Spinal cord (tissue), 10 donors: Measurements from ENCODE around the gene PPP1R3F. TPM values are rescaled to one million over a fixed set of nuclear protein-coding genes. Genes with fewer than 3 reads are reported as not detected.

Experiments
- DNase-seq, 6 donors: peaks; one replicate each; pipeline versions ENCODE4 v3.0.0 to v3.0.0-alpha.2; 2013 to 2015; ENCODE audit warnings: low spot score in 6 of 6, low read depth in 4 of 6
- H3K27ac ChIP-seq: one replicate; pipeline ENCODE4 v1.5.1; 2013; ENCODE audit warnings: low read depth, low read length, control low read depth
- H3K27me3 ChIP-seq: one replicate; pipeline ENCODE4 v1.6.1; 2013; ENCODE audit warnings: low read length; ENCODE audit not compliant: control insufficient read depth, insufficient read depth
- H3K36me3 ChIP-seq: one replicate; pipeline ENCODE4 v1.6.1; 2013; ENCODE audit warnings: low read length; ENCODE audit not compliant: control insufficient read depth, insufficient read depth
- H3K4me1 ChIP-seq: one replicate; pipeline ENCODE4 v1.6.1; 2013; ENCODE audit warnings: low read length; ENCODE audit not compliant: control insufficient read depth, insufficient read depth
- H3K4me3 ChIP-seq: one replicate; pipeline ENCODE4 v1.5.1; 2013; ENCODE audit warnings: low read depth, low read length, control low read depth
- H3K9me3 ChIP-seq: one replicate; pipeline ENCODE4 v1.6.1; 2013; ENCODE audit warnings: low read length; ENCODE audit not compliant: control insufficient read depth, insufficient read depth
- WGBS: methylation state at CpG from one replicate; pipeline ENCODE4 v1.1.5; 2013; ENCODE audit warnings: missing lambda C conversion rate; ENCODE audit not compliant: insufficient coverage; 5-methylcytosine and 5-hydroxymethylcytosine counted together
- polyA plus RNA-seq, 2 donors: library from polyadenylated mRNA; unstranded; fragments of 120-200 nt; gene quantifications; one replicate each; pipeline ENCODE4 v1.2.1, GENCODE V29; 2013; ENCODE audit not compliant: insufficient read length in 2 of 2
- total RNA-seq, 2 donors: library from RNA; depleted of rRNA in 1 of 2; stranded (reverse); fragments of 120-200 nt in 1 of 2; fragments of >200 nt in 1 of 2; gene quantifications; one replicate each; pipeline versions ENCODE4 v1.2.3 to v1.2.4, GENCODE V29; 2013 to 2014
- donor health status: healthy.

Gene PPP1R3F
- total and polyA plus RNA-seq, 4 donors, result 13.3 to 25.1 (median 18.8) TPM

DNA sequence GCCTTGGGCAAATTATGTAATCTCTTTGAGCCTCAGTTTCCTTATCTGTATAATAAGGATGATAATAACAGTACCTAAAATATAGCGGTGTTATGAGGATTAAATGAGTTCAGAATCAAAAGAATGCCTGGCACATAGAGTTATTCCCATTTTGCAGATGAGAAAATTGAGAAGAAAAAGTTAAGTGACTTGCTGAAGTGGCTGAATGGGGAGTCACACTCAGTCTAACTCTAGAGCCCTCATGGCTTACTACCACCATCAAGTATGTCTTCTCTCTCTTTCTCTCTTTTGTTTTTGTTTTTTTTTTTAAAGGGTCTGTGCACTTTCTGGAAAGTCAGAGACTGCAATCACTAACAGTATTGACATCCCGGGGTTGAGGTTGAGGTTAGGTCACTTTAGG lies 37.1 kb upstream of the PPP1R3F start:
- H3K36me3 ChIP-seq, result peaks cover 3% of the 10 kb centered on the region
- DNase-seq, result no peak
- WGBS, result 100% methylated on average over 1 of the region's 2 CpGs
- no peaks in the 10 kb centered on the region for H3K9me3 ChIP-seq
- H3K4me1 ChIP-seq, result peaks cover 17% of the 10 kb centered on the region
- no peak overlapping the region for H3K27ac ChIP-seq
- peaks cover 2% of the 10 kb centered on the region for H3K27me3 ChIP-seq
- no peak overlapping the region for H3K4me3 ChIP-seq

DNA sequence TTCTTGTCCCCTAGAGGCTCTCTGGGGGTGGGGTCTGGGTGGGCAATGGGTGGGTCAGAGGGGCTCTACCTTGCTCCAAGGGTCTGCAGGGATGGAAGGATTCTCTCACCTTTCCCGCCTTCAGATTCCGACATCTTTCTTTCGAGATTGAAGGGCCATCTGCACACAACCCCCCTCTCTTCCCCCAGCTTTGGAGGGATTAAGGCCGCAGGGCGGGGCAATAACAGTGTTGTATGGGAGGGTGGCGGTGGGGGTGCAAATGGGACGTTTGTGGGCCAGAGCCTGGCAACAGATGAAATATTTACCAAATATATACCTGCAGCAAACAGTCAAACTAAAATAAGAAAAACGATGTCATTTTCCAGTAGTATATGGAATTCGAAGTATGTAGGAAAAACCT lies 36.4 kb upstream of the PPP1R3F start, which contains the start of gene CACNA1F:
Gene CACNA1F, minus strand, starts transcription at position 165 of the 400 bp plus-strand sequence. Its CDS starts 31 bp downstream, at position 134.
- no peak for DNase-seq
- Histone ChIP-seq H3K4me3 (no peak within 1 kb of the TSS), H3K27me3 (peaks cover 2% of the 10 kb centered on the region), H3K4me1 (peaks cover 17% of the 10 kb centered on the region), H3K9me3 (no peaks in the 10 kb centered on the region), H3K36me3 (peaks cover 3% of the 10 kb centered on the region), H3K27ac (no peak within 1 kb of the TSS)
- no CpG with 5 or more reads among the region's 9 CpGs for WGBS

DNA sequence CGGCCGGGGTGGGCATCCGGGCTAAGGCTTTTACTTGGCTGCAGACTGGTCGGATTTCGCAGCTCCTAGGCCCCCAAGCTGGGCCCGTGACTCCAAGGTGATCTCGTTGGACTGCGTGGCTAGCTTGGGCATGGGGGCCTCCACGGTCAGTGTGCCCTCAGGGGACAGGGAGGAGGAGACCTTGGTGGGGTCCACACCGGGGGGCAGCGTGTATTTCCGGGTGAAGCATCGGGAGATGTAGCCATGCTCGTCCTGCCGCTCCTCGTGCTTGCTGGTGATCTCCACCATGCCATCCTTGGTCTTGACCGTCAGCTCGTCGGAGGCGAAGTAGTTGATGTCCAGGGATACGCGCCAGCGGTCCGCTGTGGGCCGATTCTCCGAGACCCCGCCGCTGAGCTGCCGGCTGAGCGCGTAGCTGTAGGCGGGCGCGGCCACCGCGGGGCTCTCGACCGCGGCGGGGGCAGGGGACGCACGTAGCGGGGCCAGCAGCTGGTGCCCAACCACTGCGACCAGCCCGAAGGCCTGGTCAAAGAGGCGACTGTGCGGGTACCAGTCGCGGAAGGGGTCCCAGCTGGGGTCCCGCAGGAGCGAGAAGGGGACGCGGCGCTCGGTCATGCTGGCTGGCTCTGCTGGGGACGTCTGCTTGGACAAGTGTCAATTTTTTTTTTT lies 35.6 kb upstream of the PPP1R3F start:
- peaks cover 3% of the 10 kb centered on the region for H3K36me3 ChIP-seq
- no peaks in the 10 kb centered on the region for H3K9me3 ChIP-seq
- no peak overlapping the region for H3K4me3 ChIP-seq
- H3K27ac ChIP-seq, result no peak overlapping the region
- H3K27me3 ChIP-seq, result peaks cover 2% of the 10 kb centered on the region
- peaks cover 17% of the 10 kb centered on the region for H3K4me1 ChIP-seq
- WGBS, result 41% methylated on average over 56 of the region's 56 CpGs
- peak in 2 of 6 donors; percentile 3 to 4 for DNase-seq

DNA sequence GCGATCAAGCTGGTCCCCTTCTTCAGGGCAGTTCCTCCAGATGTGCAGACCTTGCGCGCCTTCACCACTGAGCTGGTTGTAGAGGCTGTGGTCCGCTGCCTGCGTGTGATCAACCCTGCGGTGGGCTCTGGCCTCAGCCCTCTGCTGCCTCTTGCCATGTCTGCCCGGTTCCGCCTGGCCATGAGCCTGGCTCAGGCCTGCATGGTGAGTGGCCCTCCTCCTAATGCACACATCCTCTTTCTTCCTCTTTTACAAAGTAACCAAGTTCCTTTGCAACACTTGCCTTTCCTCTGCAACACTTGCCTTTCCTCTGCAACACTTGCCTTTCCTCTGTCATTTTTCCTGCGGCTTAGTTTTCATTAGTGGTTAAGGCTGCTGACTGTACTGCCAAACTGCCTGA lies 32.5 kb upstream of the PPP1R3F start:
- WGBS, result 81% methylated on average over 9 of the region's 9 CpGs
- Histone ChIP-seq H3K27me3 (no peaks in the 10 kb centered on the region), H3K27ac (no peak overlapping the region), H3K4me3 (no peak overlapping the region), H3K36me3 (peaks cover 7% of the 10 kb centered on the region), H3K4me1 (peaks cover 5% of the 10 kb centered on the region), H3K9me3 (no peaks in the 10 kb centered on the region)
- DNase-seq, result no peak

DNA sequence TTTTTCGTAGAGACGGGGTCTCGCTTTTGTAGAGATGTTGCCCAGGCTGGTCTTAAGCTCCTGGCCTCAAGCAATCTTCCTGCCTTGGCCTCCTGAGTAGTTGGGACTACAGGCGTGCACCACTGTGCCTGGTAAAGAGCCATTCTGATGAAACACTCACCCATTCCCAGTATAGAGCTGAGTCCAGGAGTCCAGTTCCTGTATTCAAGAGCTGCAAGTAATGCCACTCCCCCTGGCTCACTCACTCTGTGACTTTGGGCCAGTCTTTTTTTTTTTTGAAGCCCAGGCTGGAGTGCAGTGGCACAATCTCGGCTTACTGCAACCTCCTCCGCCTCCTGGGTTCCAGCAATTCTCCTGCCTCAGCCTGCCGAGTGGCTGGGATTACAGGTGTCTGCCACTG lies 30.9 kb upstream of the PPP1R3F start:
- Histone ChIP-seq H3K27me3 (no peaks in the 10 kb centered on the region), H3K27ac (no peak overlapping the region), H3K4me3 (no peak overlapping the region), H3K9me3 (no peaks in the 10 kb centered on the region), H3K4me1 (peaks cover 5% of the 10 kb centered on the region), H3K36me3 (peaks cover 20% of the 10 kb centered on the region)
- WGBS, result 65% methylated on average over 7 of the region's 7 CpGs
- DNase-seq, result no peak

DNA sequence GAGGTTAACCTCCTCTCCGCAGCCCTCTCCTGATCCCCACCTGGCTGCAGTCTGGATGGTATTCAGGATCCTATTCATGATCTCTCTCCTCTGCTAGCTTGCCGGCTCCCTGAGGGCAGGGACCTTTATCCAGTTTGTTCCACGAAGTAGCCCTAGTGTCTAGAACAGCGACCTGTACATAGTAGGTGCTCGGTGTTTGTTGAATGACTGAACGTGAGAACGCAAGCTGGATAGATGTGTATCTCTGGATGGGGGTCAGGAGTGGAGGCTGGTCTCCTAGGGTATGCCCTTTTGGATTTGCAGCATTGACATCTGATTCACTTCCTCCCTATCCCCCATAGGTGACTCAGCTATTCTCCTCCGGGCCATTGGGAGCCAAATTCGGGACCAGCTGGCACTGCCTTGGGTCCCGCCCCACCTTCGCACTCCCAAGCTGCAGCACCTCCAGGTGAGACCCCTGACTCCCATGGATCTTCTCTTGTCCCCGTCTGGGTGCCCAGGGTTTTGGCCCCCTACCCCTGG lies 27.0 kb upstream of the PPP1R3F start:
- Histone ChIP-seq H3K4me1 (no peaks in the 10 kb centered on the region), H3K4me3 (no peak overlapping the region), H3K9me3 (no peaks in the 10 kb centered on the region), H3K27ac (no peak overlapping the region), H3K36me3 (peaks cover 47% of the 10 kb centered on the region), H3K27me3 (no peaks in the 10 kb centered on the region)
- DNase-seq, result no peak
- 85% methylated on average over 9 of the region's 12 CpGs for WGBS

DNA sequence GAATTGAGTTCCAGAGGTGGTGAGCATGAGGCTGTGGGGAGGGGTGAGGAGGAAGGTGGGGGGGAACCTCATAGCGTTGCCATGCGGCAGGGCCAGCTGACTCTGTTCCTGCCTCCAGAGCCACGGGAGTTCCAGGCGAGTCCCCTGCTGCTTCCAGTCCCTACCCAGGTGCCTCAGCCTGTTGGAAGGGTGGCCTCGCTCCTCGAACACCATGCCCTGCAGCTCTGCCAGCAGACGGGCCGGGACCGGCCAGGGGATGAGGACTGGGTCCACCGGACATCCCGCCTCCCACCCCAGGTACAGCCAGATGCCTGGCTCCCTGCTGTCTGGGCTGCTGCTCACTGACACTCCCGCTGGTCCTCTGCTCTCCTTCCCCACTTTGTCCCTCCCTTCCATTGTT lies 26.4 kb upstream of the PPP1R3F start:
- H3K36me3 ChIP-seq, result peaks cover 52% of the 10 kb centered on the region
- H3K4me1 ChIP-seq, result no peaks in the 10 kb centered on the region
- WGBS, result 78% methylated on average over 12 of the region's 12 CpGs
- H3K27me3 ChIP-seq, result no peaks in the 10 kb centered on the region
- H3K9me3 ChIP-seq, result no peaks in the 10 kb centered on the region
- no peak for DNase-seq
- no peak overlapping the region for H3K27ac ChIP-seq
- no peak overlapping the region for H3K4me3 ChIP-seq

DNA sequence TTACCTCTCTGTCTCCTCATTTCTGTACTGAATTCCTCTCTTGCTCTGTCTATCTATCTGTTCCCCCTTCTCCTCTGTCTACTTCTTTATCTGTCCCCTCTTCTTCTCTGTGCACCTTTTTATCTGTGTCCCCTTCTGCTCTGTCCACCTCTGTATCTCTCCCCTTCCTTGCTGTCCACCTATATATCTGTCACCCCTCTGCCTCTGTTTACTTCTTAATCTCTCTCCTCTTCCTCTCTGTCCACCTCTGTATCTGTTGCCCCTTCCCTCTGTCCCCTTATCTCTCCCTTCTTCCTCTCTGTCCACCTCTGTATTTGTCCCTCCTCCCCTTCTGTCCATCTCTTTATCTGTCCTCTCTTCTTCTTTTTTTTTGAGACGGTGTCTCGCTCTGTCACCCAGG lies 25.4 kb upstream of the PPP1R3F start:
- 90% methylated on average over 2 of the region's 2 CpGs for WGBS
- H3K27me3 ChIP-seq, result no peaks in the 10 kb centered on the region
- H3K9me3 ChIP-seq, result no peaks in the 10 kb centered on the region
- no peak for DNase-seq
- H3K4me3 ChIP-seq, result no peak overlapping the region
- H3K27ac ChIP-seq, result no peak overlapping the region
- peaks cover 63% of the 10 kb centered on the region for H3K36me3 ChIP-seq
- H3K4me1 ChIP-seq, result no peaks in the 10 kb centered on the region

DNA sequence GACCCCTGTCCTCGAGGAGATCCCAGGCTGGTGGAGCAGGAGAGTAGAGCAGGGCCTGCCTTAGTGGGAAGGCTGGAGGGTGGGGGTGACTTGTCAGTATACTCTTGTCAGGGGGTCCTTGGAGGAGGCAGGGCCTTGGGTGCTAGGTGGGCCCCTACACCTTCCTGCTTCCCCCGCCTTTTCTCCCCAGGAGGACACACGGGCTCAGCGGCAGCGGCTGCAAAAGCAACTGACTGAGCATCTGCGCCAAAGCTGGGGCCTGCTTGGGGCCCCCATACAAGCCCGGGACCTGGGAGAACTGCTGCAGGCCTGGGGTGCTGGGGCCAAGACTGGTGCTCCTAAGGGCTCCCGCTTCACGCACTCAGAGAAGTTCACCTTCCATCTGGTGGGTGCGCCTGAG lies 23.1 kb upstream of the PPP1R3F start:
- Histone ChIP-seq H3K27ac (no peak overlapping the region), H3K27me3 (no peaks in the 10 kb centered on the region), H3K4me3 (no peak overlapping the region), H3K4me1 (no peaks in the 10 kb centered on the region), H3K9me3 (no peaks in the 10 kb centered on the region), H3K36me3 (peaks cover 83% of the 10 kb centered on the region)
- WGBS, result 90% methylated on average over 9 of the region's 10 CpGs
- no peak for DNase-seq

DNA sequence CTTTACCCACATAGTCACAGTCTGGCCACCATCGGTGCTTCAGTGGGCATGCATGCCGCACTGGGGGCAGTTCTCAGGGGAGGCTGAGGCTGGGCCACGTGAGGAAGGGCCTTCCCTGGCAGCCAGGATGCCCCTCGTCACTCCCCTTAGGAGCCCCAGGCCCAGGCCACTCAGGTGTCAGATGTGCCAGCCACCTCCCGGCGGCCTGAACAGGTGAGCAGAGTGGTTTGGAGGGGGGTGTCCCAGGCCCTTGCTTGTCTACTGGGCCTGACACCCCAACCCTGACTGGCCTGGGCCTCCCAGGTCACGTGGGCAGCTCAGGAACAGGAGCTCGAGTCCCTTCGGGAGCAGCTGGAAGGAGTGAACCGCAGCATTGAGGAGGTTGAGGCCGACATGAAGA lies 22.2 kb upstream of the PPP1R3F start:
- Histone ChIP-seq H3K9me3 (no peaks in the 10 kb centered on the region), H3K4me3 (no peak overlapping the region), H3K27me3 (no peaks in the 10 kb centered on the region), H3K27ac (no peak overlapping the region), H3K4me1 (no peaks in the 10 kb centered on the region), H3K36me3 (peaks cover 76% of the 10 kb centered on the region)
- no peak for DNase-seq
- 87% methylated on average over 11 of the region's 11 CpGs for WGBS
